IMR-90 (cell line): ENCODE measurements around the gene IMPDH1.

Experiments used
- BHLHE40 ChIP-seq: fragments of 150-350 bp; IDR thresholded peaks from 2 replicates; pipeline ENCODE4 v1.6.1; 2016; ENCODE audit warnings: mild to moderate bottlenecking, low read depth, low read length
- CEBPB ChIP-seq: IDR thresholded peaks from 2 replicates; pipeline ENCODE4 v1.6.1; 2012; ENCODE audit warnings: low read depth, low read length, improper control_type of control experiment
- CTCF ChIP-seq: conservative IDR thresholded peaks from 2 replicates; pipeline ENCODE4 v1.5.1; 2012; ENCODE audit warnings: mild to moderate bottlenecking, low read depth, low read length, improper control_type of control experiment
- ELK1 ChIP-seq: fragments of 150-350 bp; IDR thresholded peaks from 2 replicates; pipeline ENCODE4 v1.6.1; 2016; ENCODE audit warnings: low read depth, mild to moderate bottlenecking, low read length, moderate library complexity, borderline replicate concordance
- FOS ChIP-seq: fragments of 150-350 bp; IDR thresholded peaks from 2 replicates; pipeline ENCODE4 v1.6.1; 2016; ENCODE audit warnings: low read depth, low read length
- MAFK ChIP-seq: IDR thresholded peaks from 2 replicates; pipeline ENCODE4 v1.6.1; 2012; ENCODE audit warnings: low read depth, low read length, improper control_type of control experiment
- MAZ ChIP-seq: IDR thresholded peaks from 2 replicates; pipeline ENCODE4 v1.6.1; 2012; ENCODE audit warnings: low read depth, mild to moderate bottlenecking, low read length, improper control_type of control experiment, moderate library complexity, borderline replicate concordance
- MXI1 ChIP-seq: IDR thresholded peaks from 2 replicates; pipeline ENCODE4 v1.6.1; 2012; ENCODE audit warnings: low read depth, mild to moderate bottlenecking, low read length, moderate library complexity, borderline replicate concordance
- POLR2A ChIP-seq: IDR thresholded peaks from 2 replicates; pipeline ENCODE4 v1.6.1; 2012; ENCODE audit warnings: mild to moderate bottlenecking, low read depth, low read length
- RAD21 ChIP-seq: IDR thresholded peaks from 2 replicates; pipeline ENCODE4 v1.6.1; 2012; ENCODE audit warnings: low read length, improper control_type of control experiment
- RCOR1 ChIP-seq: IDR thresholded peaks from 2 replicates; pipeline ENCODE4 v1.6.1; 2012; ENCODE audit warnings: mild to moderate bottlenecking, low read length, improper control_type of control experiment; ENCODE audit not compliant: insufficient replicate concordance
- RFX5 ChIP-seq: IDR thresholded peaks from 2 replicates; pipeline ENCODE4 v1.8.0; 2012; ENCODE audit warnings: low read depth, mild to moderate bottlenecking, low read length, moderate library complexity
- SMC3 ChIP-seq: fragments of 150-350 bp; IDR thresholded peaks from 2 replicates; pipeline ENCODE4 v1.6.1; 2016; ENCODE audit warnings: low read depth, mild to moderate bottlenecking, antibody characterized with exemption, low read length, moderate library complexity
- USF2 ChIP-seq: fragments of 150-350 bp; IDR thresholded peaks from 2 replicates; pipeline ENCODE4 v1.6.1; 2017; ENCODE audit warnings: mild to moderate bottlenecking, antibody characterized with exemption, low read length, low read depth

- TF ChIP-seq POLR2A = no peak
- TF ChIP-seq CTCF = no peak
- no peak for TF ChIP-seq RAD21
- TF ChIP-seq FOS = no peak
- TF ChIP-seq RFX5 = no peak
- no peak for TF ChIP-seq MXI1
- TF ChIP-seq ELK1 = no peak
- no peak for TF ChIP-seq MAFK
- no peak for TF ChIP-seq BHLHE40
- TF ChIP-seq SMC3 = no peak
- TF ChIP-seq USF2 = no peak
- no peak for TF ChIP-seq CEBPB
- TF ChIP-seq MAZ = no peak
- no peak for TF ChIP-seq RCOR1
These were observed 59.0 kb downstream of the IMPDH1 start for GRCh38 chr7:128350708-128351295.
